PC-3 (cell line): ENCODE results near the gene NIPAL3.

Experiments used
- EZH2phosphoT487 ChIP-seq: fragments of 300-600 bp; sonication (generic); IDR thresholded peaks from 2 replicates; pipeline ENCODE4 v1.6.1; 2018; ENCODE audit warnings: mild to moderate bottlenecking, antibody characterized with exemption, low read length, borderline replicate concordance
- TF ChIP-seq, protein P1 (sequence below): fragments of 300-600 bp; sonication (generic); conservative IDR thresholded peaks from 2 replicates; pipeline ENCODE4 v1.5.1; 2017; ENCODE audit warnings: antibody characterized with exemption, low read depth, mild to moderate bottlenecking, low read length

DNA sequence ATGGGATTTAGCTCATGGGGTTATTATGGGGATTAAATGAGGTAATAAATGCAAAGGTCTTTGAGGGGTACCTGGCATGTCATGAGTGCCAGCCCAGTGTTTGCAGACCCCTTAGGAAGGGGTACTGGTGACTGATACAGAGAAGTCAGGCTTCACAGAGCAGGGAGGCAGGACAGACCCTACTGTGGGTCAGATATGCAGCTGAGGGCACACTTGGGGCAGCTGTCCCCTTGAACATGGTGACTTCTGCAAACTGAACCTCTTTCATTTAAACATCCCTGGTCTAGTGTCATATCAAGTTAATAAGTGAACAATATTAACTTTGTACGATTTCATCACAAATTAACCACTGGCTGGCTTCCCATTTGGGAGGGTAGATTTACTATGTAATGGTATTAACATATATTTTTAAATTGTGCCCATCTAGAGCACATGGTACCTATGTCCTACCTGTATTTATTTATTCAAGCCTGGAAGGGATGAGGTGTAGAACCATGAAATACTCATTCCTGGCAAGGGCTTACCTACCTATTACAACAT is 27.9 kb upstream of the NIPAL3 start:
- TF ChIP-seq, protein P1, sequence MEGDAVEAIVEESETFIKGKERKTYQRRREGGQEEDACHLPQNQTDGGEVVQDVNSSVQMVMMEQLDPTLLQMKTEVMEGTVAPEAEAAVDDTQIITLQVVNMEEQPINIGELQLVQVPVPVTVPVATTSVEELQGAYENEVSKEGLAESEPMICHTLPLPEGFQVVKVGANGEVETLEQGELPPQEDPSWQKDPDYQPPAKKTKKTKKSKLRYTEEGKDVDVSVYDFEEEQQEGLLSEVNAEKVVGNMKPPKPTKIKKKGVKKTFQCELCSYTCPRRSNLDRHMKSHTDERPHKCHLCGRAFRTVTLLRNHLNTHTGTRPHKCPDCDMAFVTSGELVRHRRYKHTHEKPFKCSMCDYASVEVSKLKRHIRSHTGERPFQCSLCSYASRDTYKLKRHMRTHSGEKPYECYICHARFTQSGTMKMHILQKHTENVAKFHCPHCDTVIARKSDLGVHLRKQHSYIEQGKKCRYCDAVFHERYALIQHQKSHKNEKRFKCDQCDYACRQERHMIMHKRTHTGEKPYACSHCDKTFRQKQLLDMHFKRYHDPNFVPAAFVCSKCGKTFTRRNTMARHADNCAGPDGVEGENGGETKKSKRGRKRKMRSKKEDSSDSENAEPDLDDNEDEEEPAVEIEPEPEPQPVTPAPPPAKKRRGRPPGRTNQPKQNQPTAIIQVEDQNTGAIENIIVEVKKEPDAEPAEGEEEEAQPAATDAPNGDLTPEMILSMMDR = no peak
- no peak for TF ChIP-seq EZH2phosphoT487
